Measurements from ENCODE around the gene ADGRE2.

GRCh38 chr19:14818588-14818987 lies 40.2 kb upstream of the ADGRE2 start:
- TF ChIP-seq EZH2 (IDR thresholded peaks at IDR 0.05; ENCODE audit: low read depth, unreplicated experiment), result no peak
- TF ChIP-seq CTCF (conservative IDR thresholded peaks at IDR 0.05; ENCODE audit: low read depth in 2 of 2), result no peak
- no peak for TF ChIP-seq POLR2AphosphoS5 (IDR thresholded peaks at IDR 0.05; ENCODE audit: low read depth)

Data from GM23338 (cell line).